Upper lobe of left lung (tissue), 4 donors: Measurements from ENCODE around the gene CELSR1.

Experiments
- EP300 ChIP-seq, 4 donors: sonication (generic); formaldehyde crosslinking; IDR thresholded peaks; one replicate each; pipeline ENCODE4 v1.5.1; 2017; ENCODE audit warnings: antibody characterized with exemption in 4 of 4, control low read depth in 2 of 4
- TF ChIP-seq, protein P1 (sequence below), 6 experiments: fragments of 450-650 bp in 4 of 6; fragments of 200-600 bp in 2 of 6; sonication (generic) in 2 of 6; IDR thresholded peaks; one replicate each; pipeline ENCODE4 v1.5.1; 2016 to 2019; ENCODE audit warnings: antibody characterized with exemption in 6 of 6

DNA sequence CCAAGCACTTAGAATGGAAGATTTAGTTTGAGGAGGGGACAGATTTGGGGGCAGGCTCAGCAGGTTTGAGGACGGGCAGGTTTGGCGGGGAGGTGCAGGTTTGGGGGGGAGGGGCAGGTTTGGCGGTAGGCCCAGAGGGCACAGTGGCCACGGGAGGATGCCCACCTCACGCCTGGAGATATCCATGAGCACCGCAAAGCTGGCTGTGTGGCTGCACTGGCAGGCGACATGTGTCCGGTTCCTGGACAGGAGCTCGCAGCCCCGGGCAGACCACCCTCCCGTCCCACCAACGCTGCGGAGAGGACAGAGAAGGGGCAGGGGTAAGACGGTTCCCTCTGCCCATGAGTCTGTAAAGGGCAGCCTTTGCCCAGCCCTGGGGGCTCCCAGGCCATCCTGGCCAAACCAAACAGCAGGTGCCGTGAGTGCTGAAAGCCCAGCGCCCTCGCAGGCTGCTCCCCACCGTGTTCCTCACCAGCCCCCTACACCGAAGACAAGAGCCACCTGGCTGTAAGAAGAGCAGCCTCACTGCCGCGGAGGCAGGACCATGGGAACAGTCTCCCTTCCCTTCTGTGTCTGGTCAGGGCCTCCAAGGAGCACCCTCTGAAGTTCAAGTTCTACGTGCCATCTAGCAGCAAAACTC lies 158.9 kb downstream of the CELSR1 start:
- TF ChIP-seq, protein P1, sequence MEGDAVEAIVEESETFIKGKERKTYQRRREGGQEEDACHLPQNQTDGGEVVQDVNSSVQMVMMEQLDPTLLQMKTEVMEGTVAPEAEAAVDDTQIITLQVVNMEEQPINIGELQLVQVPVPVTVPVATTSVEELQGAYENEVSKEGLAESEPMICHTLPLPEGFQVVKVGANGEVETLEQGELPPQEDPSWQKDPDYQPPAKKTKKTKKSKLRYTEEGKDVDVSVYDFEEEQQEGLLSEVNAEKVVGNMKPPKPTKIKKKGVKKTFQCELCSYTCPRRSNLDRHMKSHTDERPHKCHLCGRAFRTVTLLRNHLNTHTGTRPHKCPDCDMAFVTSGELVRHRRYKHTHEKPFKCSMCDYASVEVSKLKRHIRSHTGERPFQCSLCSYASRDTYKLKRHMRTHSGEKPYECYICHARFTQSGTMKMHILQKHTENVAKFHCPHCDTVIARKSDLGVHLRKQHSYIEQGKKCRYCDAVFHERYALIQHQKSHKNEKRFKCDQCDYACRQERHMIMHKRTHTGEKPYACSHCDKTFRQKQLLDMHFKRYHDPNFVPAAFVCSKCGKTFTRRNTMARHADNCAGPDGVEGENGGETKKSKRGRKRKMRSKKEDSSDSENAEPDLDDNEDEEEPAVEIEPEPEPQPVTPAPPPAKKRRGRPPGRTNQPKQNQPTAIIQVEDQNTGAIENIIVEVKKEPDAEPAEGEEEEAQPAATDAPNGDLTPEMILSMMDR (IDR thresholded peaks at IDR 0.05): no peak
- no peak for TF ChIP-seq EP300 (IDR thresholded peaks at IDR 0.05)
